SIG-M5 (cell line): ENCODE data around the gene SLC6A6.
A peak's percentile ranks its signal among the peaks of the same experiment; 100 is the strongest.
"Not testable (repeated sequence)": the region's sequence is repeated elsewhere in the genome, so short reads cannot be mapped to it uniquely, and the experiment has no call there.

Experiments
- DNase-seq: peaks from one replicate; lab custom pipeline; 2025; lab: John Stamatoyannopoulos, UW

SLC6A6 gene

DNA sequence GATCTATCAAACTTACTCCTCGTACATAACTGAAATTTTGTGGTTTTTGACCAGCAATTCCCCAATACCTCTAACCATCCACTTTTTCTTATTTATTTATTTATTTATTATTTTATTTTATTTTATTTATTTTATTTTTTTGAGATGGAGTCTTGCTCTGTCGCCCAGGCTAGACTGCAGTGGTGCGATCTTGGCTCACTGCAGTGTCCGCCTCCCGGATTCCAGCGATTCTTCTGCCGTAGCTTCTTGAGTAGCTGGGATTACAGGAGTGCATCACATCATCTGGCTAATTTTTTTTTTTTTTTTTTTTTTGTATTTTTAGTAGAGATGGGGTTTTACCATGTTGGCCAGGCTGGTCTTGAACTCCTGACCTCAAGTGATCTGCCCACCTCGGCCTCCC lies 35.3 kb downstream of the SLC6A6 start:
- DNase-seq = not testable (repeated sequence)

- no peak for DNase-seq
Observed at GRCh38 chr3:14438262-14438661, 35.9 kb downstream of the SLC6A6 start.

GRCh38 chr3:14438929-14439328 lies 36.5 kb downstream of the SLC6A6 start:
- no peak for DNase-seq

- DNase-seq = peak; percentile 45
Observed at GRCh38 chr3:14439501-14440167, 37.2 kb downstream of the SLC6A6 start.

- no peak for DNase-seq
Observed at GRCh38 chr3:14440168-14440518, 37.7 kb downstream of the SLC6A6 start.

DNA sequence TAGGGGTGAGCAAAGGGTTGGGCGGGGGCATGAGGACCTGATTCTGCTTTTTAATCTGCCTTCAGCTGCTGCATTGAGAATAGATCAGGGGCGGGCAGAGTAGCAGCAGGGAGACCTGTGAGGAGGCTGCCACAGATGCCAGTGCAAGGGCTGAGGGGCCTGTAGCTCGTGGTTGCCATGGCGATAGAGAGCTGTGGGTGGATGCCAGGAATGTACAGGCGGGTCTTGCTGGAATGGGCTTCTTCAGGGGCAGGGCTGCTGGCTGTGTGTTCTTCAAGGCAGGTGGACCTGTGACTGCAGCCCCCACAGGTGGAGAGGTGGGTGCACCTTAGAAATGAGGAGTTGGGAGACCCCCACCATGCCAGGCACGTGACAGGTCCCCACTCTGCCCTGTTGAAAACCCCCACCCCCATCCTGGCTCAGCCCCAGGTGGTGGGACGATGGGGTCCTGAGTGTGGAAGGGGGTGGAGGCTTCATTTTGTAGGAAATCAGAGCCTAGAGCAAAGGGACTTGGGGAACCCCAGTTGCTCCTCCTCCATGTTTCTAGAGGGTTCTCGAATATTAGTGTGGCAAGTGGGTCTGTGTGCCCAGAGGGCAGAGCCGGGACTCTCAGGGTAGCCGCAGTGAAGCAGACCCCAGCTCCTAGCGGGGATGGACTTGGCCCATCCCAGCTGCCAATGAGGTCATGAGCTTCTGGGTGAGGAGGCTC lies 38.3 kb downstream of the SLC6A6 start:
- no peak for DNase-seq

- DNase-seq = no peak
Observed at GRCh38 chr3:14441240-14441919, 39.0 kb downstream of the SLC6A6 start.

GRCh38 chr3:14441920-14442300 lies 39.5 kb downstream of the SLC6A6 start:
- DNase-seq = no peak

DNA sequence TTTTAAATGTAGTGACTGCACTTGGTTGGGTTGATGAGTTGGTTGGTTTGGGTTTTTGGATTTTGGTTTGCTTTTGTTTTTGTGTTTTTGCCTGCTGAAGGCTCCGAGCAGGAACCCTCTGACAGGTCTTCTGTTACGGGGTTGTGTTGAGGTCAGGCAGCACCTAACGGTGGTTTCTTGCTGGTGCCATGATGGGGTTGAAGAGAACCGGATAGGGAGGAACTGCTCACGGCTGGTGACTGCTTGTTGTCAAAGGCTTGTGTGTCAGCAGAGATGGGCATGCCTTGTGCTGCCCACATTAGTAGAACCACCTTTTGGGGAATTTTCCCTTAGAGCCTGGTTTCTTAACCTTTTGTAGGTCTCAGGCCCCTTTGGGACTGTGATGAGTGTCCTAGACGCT lies 42.0 kb downstream of the SLC6A6 start:
- DNase-seq = no peak

DNA sequence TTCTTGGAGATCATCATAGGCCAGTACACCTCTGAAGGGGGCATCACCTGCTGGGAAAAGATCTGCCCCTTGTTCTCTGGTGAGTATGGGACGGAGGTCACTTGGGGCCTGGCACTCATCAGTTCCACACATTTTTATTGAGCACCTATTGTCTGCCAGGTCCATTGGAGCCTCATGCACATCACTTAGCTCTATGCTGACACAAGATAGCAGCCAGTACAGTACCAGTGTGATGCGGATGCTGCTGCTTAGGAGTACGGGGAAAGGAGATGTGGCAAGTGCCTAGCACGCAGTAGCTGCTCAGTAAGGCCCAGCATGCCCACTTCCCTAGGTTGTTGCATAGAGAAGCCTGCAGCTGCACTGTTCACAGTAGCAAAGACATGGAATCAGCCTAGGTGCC lies 43.4 kb downstream of the SLC6A6 start:
- no peak for DNase-seq

DNA sequence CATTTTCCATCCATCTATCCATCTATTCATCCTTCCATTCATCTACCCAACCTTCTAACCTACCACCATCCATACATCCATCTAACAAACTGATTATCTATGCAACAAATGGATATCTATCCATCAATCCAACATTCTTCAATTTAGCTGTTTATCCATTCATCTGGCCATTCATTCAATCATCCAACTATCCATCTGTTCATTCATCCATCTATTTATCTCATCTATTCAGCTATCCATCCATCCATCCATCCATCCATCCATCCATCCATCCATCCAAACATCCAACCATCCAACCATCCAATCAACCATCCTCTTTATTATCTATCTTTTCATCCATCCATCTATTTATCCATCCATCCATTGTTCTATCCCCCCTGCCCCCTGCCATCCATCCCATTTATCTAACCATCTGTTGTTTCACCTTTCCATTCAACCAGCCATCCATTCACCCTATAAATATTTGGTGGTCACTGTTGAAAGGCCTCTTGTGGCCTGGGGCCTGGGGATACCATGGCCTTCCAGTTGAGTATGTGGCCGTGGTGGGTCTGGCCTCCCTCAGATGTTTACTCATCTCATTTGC lies 44.7 kb downstream of the SLC6A6 start:
- no peak for DNase-seq

DNA sequence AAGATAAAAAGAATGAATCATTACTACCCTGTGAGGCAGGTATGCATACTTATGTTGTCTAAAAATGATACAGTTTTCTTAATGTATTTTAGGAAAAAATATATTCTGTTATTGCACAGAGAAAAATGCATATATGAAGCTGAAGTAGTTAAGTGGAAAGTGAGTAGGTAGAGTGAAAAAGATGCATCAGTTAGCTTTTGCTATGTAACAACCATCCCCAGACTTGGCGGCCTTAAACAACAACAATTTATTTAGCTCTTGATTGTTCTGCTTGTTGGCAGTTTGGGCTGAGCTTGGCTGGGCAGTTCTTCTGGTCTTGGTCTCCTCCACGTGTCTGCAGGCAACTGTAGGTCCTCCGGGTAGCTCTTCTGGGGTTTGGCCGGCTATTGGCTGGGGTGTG lies 45.7 kb downstream of the SLC6A6 start:
- no peak for DNase-seq

DNA sequence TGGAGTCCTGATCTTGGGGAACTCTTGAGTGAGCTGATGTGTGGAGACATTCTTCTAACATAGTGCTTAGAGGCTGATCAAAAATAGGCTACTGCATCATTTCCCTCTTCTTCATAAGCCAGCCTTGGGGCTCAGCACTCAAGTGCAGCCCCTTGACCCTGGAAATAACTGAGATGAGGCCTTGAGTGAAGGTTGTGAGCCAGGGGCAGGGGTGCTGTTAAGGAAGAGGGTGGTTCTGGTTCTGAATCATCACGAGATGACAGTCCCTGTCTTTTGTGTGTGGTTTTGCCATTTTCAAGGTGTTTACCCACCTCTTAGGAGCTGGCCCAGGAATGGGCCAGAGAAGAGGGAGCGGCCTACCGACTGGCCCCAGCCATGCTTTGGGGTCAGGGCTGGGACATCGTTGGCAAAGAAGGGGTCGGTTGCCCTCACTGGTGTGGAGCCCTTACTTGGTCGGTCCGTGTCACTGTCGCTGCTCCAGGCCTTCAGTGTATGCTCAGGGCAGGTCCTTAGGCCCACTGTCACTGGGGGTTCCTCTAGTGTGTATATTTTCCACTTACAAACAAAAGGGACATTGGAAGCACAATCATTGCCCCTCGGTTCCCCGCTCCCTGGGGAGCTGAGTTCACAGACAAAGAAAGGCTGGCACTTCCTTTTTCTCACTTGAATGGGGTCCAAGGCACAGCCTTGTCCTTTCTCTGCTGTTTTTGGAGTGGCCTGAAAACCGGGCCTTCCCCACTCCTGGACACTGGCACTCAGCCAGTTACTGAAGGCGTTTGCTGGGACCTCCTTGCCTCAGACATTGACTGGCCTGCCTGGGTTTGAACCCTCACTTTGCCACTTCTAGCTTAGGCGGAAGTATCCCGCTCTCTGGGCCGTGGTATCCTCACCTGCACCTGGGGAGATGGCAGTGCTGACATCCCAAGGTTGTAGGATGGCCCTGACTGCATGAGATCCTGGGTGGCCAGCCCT lies 46.6 kb downstream of the SLC6A6 start:
- no peak for DNase-seq

GRCh38 chr3:14450506-14450905 lies 48.1 kb downstream of the SLC6A6 start:
- no peak for DNase-seq

DNA sequence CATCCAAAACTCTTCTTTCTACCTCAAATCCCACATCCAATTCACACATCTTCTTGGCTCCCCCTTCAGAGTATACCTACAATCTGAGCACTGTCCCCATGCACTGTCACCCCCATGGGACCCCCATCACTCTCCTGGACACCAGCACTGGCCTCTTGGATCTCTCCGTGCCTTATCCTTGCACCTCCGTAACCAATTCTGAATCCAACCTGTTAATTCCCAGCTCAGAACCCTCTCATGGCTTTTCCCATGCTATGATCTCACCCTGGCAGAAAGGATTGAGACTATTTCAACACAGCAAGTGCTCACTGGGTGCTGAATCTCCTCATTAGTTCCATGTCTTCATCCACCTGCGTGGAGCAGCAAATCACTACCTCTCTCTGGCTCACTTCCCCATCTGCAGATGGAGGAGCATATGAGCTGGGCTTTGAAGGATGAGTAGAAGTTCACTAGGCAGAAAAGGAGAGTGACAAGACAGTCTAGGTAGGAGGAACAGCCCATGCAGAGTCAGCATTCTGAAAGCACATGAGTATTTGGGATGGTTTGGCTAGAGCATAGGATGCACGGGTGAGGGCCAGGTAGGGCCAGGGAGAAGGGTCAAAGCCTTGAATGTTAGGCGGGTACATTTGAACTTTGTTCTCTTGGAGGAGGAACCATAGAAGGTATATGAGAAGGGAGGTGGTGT lies 48.7 kb downstream of the SLC6A6 start:
- no peak for DNase-seq

GRCh38 chr3:14451844-14452739 lies 49.7 kb downstream of the SLC6A6 start:
- DNase-seq = no peak

- no peak for DNase-seq
Observed at GRCh38 chr3:14452740-14453710, 50.6 kb downstream of the SLC6A6 start.

GRCh38 chr3:14453876-14454638 lies 51.7 kb downstream of the SLC6A6 start:
- DNase-seq = no peak
